Ramos (cell line): ENCODE measurements around the gene SMARCA4.
"Not testable (repeated sequence)": the region's sequence is repeated elsewhere in the genome, so short reads cannot be mapped to it uniquely, and the experiment has no call there.

Source experiments
- in situ Hi-C: fragments of 300-500 bp; cut with MboI; formaldehyde crosslinking; loops from one replicate; pipeline ENCODE4 v1.14.3; 2022; ENCODE audit warnings: low sequenced_read_pairs; ENCODE audit not compliant: unreplicated experiment

The SMARCA4 gene

DNA sequence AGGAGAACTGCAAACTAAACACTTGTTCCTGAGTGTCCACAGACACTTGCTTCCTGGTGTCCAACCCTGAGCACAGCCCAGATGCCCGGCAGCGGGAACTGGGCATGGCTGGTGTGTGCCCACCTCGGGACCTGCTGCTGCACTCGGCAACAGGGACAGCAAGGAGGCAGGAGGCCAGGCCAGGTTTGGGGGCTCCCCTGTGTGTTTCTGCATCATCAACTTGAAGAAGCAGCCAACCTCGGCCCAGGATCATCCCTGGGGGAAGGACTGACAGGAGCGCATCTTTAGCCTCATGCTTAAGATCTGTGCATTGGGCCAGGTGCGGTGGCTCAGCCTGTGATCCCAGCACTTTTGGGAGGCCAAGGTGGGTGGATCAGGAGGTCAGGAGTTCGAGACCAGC lies 93.4 kb downstream of the SMARCA4 start:
- in situ Hi-C loops, result no loop called here

DNA sequence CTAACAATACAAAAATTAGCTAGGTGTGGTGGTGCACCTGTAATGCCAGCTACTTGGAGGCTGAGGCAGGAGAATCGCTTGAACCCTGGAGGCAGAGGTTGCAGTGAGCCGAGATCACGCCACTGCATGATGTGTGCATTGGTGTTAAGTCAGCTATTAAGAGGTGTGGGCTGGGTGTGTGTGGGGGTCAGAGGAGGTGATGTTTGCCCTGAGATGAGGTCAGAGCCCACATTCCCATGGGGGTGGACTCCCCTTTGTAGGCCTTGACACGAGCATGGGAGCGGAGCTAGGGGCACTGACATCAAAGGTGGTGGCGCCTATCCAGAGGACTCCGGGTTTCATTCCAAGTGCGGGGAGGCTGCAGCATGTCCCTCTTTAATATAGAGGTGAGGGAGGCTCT lies 93.8 kb downstream of the SMARCA4 start:
- in situ Hi-C loops, result no loop called here

DNA sequence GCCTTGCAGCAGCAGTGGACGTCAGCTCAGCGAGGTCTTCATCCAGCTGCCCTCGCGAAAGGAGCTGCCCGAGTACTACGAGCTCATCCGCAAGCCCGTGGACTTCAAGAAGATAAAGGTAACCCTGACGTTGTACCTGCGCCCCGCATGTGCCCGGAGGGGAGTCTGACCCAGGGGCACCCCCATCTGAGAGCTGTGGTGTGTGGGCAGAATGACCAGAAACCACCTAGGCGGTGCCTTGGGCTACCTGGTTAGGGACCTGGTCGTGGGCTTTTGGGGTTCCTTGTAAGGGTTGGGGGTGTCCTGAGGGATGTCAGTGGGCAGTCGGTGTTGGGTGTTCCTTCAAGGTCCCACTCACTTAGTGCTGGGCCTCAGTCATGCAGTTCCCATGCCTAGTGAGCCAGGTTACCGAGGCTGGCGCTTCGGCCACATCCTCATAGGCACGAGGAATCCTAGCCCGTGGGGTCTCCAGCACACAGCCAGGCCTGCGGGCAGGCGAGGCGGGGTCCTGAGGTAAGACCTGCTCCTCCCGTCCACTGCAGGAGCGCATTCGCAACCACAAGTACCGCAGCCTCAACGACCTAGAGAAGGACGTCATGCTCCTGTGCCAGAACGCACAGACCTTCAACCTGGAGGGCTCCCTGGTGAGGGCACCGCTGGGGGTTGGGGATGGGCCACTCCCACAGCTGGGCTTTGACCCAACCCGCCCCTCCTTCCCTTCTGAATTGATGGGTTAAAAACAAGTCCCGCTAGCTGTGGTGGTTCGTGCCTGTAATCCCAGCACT lies 97.6 kb downstream of the SMARCA4 start:
- in situ Hi-C loops, result no loop called here

DNA sequence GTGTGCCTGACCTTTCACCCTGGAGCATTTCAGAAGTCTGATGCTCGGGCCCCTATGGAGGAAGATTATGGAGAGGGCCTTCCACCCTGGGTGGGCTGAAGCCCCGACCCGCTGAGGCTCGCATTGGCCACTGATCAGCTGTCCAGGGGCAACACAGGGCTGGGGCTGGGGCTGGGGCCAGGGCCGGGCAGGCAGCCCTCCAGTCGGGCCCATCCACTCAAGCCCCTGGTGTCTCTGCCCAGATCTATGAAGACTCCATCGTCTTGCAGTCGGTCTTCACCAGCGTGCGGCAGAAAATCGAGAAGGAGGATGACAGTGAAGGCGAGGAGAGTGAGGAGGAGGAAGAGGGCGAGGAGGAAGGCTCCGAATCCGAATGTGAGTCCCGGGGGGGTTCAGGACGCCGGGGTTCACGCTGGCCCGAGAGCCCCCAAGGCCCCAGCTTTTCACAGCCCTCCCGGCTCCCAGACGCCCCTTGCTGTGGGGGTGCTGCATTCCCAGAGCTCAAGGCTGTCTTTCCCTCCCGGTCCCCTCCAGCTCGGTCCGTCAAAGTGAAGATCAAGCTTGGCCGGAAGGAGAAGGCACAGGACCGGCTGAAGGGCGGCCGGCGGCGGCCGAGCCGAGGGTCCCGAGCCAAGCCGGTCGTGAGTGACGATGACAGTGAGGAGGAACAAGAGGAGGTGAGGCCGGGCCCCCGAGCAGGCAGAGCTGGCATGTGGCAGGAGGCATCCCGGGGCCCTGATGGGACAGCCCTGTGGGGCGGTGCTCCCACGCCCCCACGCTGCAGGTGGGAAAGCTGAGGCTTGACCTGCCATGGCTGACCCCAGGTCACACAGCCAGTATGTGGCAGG lies 98.9 kb downstream of the SMARCA4 start:
- in situ Hi-C loops, result no loop called here

DNA sequence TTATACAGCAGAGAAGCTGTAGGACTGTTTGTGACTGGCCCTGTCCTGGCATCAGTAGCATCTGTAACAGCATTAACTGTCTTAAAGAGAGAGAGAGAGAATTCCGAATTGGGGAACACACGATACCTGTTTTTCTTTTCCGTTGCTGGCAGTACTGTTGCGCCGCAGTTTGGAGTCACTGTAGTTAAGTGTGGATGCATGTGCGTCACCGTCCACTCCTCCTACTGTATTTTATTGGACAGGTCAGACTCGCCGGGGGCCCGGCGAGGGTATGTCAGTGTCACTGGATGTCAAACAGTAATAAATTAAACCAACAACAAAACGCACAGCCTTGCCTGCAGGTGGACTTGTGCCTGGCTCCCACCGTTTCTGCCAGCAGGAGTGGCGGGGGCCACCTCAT lies 101.1 kb downstream of the SMARCA4 start:
- in situ Hi-C loops, result no loop called here

DNA sequence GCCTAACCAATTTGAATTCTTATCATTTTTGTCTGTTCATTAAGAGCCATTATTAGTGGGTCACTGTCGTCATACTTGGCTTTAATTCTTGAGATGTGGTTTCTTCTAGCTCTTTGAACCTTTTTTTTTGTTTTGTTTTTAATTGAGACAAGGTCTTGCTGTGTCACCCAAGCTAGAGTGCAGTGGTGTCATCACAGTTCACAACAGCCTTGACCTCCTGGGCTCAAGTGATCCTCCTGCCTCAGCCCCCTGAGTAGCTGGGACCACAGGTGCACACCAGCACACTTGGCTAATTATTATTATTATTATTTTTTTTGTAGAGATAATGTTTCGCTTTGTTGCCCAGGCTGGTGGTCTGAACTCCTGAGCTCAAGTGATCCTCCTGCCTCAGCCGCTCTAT lies 102.6 kb downstream of the SMARCA4 start:
- in situ Hi-C loops, result no loop called here

DNA sequence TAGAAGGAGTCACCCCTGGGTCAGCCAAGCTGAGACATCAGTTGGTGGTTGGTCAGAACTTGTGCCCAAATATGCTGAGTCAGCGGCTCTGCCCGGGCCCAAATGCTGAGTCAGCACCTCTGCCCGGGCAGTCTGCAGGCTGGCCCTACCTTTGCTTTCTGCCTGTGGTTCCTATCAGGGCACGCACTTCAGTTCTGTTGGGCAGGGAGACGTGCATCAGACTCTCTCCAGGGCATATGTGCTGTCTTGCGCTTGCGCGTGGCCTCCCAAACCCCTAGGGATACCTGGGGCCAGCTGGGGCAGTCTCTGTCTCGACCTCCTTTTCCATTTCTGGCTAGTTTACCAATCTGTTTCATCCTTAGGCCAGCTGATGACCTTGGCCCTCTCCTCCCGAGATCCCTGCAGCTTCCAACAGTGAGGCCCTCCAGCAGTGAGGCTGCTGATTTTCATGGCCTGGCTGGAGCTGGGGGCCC lies 104.0 kb downstream of the SMARCA4 start:
- in situ Hi-C loops, result no loop called here

DNA sequence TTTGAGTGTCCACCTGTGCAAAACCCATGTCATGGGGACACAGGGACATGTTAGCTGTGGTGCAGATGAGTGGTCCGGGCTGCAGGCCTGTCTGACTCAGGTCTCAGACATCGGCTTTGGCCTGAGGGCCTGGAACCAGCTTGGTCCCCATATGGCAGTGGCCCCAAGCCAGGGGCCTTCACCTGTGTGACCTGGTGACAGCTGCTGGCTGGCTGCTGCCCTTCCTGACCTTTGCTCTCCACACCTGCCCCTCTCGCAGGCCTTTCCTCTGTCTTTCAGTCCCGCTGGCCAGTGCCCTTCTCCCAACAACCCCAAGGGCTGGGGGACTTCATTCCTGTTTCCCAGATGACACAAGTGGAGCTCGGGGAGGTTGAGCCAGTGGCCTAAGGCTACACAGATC lies 105.5 kb downstream of the SMARCA4 start:
- in situ Hi-C loops, result no loop called here

DNA sequence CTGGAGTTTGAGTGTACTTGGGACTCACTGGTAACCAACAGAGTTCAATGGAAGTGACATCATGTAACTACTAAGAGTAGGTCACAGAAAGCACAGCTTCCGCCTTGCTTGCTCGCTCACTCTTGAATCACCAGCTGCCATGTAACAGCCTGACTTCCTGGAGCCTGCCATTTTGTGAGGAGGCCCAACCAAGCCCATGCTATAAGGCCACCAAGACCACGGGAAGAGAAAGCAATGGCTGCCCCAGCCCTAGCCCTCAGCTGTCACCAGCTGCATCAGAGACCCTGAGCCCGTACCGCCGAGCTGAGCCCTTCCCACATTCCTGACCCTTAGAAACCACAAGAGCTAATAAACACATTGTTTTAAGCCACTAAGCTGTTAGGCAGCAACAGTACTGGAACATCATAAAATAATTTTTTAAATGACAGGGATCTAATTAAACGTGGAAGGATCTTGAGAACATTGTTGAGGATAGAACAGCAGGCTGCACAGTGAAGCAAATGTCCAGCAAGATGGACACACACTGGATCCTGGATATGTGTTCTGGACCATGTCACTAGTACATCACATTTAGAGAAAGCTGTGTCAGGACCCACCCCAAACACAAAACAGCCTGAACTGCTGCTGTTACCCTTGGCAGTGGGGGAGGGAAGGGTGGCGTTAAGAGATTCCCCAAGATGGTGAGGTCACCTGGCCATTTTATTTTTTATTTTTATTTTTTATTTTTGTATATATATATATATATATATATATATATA lies 106.7 kb downstream of the SMARCA4 start:
- in situ Hi-C loops, result no loop called here

DNA sequence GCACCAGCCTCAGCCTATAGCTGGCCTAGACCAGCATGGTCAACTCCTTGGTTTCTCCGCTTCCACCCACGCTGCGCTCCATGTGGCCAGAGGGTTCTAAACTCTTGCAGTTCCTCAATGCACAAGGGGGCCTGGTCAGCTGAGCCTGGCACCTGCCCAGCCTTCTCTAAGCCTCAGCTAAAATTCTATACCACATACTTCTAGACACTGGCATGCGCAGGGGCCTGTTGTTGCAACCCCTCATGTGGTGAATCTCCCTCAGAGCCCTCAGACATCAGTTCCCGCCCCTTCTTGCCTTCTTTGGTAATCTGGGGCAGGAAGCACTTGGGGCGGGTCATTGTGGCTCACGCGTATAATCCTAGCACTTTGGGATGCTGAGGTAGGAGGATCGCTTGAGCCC lies 108.7 kb downstream of the SMARCA4 start:
- in situ Hi-C loops, result no loop called here

DNA sequence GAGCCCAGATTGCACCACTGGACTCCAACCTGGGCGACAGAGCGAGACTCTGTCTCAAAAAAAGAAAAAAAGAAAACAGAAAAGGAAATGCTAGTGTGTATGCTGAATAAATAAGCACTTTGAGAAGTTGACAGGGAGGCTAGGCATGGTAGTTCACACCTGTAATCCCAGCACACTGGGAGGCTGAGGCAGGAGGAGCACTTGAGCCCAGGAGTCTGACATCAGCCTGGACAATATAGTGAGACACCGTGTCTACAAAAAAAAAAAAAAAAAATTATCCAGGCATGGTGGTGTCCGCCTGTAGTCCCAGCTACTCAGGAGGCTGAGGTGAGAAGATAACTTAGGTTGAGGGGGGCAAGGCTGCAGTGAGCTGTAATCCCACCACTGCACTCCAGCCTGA lies 109.3 kb downstream of the SMARCA4 start:
- in situ Hi-C loops, result no loop called here

DNA sequence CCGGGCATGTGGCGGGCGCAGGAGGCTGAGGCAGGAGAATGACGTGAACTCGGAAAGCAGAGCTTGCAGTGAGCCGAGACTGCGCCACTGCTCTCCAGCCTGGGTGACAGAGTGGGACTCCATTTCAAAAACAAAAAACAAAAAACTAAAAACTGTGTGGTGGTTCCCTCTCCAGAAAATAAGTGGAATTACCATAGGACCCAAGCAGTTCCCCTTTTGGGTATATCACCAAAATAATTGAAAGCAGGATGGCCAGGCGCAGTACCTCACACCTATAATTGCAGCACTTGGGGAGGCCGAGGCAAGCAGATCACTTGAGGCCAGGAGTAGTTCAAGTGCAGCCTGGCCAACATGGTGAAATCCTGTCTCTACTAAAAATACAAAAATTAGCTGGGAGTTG lies 112.7 kb downstream of the SMARCA4 start:
- in situ Hi-C loops, result no loop called here

DNA sequence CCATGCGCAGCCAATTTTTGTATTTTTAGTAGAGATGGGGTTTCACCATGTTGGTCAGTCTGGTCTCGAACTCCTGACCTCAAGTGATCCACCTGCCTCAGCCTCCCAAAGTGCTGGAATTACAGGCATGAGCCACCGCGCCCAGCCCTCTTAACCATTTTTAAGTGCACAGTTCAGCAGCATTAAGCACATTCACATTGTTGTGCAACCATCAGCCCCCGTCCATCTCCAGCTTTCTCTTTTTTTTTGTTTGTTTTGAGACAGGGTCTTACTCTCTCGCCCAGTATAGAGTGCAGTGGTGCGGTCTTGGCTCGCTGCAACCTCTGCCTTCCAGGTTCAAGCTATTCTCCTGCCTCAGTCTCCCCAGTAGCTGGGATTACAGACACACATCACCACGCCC lies 116.0 kb downstream of the SMARCA4 start:
- in situ Hi-C loops, result not testable (repeated sequence)

DNA sequence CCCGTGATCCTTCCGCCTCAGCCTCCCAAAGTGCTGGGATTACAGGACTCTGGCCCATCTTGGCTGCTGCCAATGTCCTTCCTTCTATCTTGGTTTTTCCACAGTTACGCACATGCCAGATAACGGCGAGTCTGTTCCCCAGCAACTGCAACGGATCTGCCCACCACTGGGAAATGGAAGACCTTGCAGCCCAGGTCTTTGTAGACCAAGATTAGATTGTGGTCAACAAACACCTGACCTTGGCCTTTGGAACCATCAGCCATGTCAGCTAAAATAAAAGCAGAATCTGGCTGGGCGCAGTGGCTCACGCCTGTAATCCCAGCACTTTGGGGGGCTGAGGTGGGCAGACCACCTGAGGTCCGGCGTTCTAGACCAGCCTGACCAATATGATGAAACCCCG lies 118.1 kb downstream of the SMARCA4 start:
- in situ Hi-C loops, result no loop called here

DNA sequence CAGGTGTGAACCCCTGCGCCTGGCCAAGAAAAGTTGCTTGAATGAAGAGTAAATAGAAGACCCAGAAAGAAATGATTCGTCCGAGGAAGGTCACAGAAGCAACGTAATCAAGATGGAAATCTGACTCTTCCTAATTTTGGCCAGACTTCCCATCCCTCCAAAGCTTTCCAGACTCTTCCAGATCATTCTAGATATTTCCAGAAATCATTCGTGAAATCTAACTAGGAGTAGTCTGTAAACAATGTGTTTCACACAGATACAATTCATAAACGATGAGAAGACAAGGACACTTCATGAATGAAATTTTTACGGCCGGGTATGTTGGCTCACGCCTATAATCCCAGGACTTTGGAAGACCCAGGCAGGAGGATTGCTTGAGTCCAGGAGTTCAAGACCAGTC lies 119.2 kb downstream of the SMARCA4 start:
- in situ Hi-C loops, result no loop called here

DNA sequence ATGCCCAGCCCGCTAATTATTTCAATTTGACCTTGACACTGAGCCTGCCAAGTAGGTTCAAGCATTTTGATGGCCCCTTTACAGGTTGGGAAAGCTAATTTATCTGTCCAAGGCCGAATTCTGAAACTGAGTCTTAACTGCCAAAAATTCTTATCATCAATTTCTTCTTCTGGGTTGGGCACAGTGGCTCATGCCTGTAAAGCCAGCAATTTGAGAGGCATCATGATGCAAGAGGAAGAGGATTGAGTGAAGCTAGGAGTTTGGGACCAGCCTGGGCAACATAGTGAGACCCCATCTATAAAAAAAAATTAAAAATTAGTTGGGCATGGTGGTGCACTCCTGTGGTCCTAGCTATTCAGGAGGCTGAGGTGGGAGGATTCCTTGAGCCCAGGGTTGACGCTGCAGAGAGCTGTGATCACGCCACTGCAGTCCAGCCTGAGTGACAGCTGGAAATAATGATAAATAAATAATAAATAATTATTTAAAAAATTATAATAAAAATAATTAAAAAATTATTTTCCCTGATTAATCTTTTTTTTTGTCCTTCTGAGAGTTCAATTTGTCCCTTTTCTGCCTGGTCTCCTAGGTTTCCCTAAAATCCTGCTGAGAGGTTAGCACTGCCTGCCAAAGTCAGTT lies 127.2 kb downstream of the SMARCA4 start:
- in situ Hi-C loops, result no loop called here

DNA sequence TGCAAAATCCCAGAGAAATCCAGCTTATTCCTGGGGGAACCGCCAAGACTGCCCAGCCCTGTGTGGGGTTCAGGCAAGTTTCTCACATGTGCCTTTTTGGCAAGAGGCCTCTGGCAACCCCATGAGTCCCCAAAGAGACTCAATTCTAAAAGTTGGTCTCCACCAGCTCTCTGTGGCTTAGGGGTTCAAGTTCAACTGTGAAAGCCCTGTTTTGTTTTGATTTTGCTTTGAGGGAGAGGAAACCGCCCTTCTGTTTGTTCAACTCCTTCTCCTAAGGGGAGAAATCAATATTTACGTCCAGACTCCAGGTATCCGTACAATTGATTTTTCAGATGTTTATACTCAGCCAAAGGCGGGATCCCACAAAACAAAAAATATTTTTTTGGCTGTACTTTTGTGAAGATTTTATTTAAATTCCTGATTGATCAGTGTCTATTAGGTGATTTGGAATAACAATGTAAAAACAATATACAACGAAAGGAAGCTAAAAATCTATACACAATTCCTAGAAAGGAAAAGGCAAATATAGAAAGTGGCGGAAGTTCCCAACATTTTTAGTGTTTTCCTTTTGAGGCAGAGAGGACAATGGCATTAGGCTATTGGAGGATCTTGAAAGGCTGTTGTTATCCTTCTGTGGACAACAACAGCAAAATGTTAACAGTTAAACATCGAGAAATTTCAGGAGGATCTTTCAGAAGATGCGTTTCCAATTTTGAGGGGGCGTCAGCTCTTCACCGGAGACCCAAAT lies 127.8 kb downstream of the SMARCA4 start:
- in situ Hi-C loops, result no loop called here

DNA sequence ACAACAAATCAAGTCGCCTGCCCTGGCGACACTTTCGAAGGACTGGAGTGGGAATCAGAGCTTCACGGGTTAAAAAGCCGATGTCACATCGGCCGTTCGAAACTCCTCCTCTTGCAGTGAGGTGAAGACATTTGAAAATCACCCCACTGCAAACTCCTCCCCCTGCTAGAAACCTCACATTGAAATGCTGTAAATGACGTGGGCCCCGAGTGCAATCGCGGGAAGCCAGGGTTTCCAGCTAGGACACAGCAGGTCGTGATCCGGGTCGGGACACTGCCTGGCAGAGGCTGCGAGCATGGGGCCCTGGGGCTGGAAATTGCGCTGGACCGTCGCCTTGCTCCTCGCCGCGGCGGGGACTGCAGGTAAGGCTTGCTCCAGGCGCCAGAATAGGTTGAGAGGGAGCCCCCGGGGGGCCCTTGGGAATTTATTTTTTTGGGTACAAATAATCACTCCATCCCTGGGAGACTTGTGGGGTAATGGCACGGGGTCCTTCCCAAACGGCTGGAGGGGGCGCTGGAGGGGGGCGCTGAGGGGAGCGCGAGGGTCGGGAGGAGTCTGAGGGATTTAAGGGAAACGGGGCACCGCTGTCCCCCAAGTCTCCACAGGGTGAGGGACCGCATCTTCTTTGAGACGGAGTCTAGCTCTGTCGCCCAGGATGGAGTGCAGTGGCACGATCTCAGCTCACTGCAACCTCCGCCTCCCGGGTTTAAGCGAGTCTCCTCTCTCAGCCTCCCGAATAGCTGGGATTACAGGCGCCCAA lies 128.6 kb downstream of the SMARCA4 start, which contains the start of gene LDLR:
TSS of gene LDLR (plus strand) at position 210 of the 760 bp plus-strand sequence. CDS start at position 296, 86 bp downstream.
- in situ Hi-C loops, result no loop called here

DNA sequence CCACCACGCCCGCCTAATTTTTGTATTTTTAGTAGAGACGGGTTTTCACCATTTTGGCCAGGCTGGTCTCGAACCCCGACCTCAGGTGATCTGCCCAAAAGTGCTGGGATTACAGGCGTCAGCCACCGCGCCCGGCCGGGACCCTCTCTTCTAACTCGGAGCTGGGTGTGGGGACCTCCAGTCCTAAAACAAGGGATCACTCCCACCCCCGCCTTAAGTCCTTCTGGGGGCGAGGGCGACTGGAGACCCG lies 129.1 kb downstream of the SMARCA4 start:
- in situ Hi-C loops, result not testable (repeated sequence)
